Measurements from ENCODE around the gene SYT1. TPM values are rescaled to one million over a fixed set of nuclear protein-coding genes. Genes with fewer than 3 reads are reported as not detected.

SYT1 gene
- total RNA-seq, 2 donors from 2014 or later: 1.0 to 22.7 TPM

GRCh38 chr12:79058342-79058741 lies 193.8 kb downstream of the SYT1 start:
- intact Hi-C loops (cut with DNase I): no loop called here
- no peak for DNase-seq
- Histone ChIP-seq H3K36me3 (replicated peaks in 1 of 2; ENCODE audit: insufficient read depth in 1 of 2, low read depth in 2 of 2) (no peaks in the 10 kb centered on the region), H3K27me3 (no peaks in the 10 kb centered on the region), H3K27ac (no peak overlapping the region), H3K4me1 (no peaks in the 10 kb centered on the region), H3K4me3 (no peak overlapping the region), H3K9me3 (no peaks in the 10 kb centered on the region)
- 13 to 25% methylated on average over 1 of the region's 1 CpG for WGBS, 2 donors
- TF ChIP-seq, protein P1, sequence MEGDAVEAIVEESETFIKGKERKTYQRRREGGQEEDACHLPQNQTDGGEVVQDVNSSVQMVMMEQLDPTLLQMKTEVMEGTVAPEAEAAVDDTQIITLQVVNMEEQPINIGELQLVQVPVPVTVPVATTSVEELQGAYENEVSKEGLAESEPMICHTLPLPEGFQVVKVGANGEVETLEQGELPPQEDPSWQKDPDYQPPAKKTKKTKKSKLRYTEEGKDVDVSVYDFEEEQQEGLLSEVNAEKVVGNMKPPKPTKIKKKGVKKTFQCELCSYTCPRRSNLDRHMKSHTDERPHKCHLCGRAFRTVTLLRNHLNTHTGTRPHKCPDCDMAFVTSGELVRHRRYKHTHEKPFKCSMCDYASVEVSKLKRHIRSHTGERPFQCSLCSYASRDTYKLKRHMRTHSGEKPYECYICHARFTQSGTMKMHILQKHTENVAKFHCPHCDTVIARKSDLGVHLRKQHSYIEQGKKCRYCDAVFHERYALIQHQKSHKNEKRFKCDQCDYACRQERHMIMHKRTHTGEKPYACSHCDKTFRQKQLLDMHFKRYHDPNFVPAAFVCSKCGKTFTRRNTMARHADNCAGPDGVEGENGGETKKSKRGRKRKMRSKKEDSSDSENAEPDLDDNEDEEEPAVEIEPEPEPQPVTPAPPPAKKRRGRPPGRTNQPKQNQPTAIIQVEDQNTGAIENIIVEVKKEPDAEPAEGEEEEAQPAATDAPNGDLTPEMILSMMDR (IDR thresholded peaks at IDR 0.05): no peak
- no peak for TF ChIP-seq POLR2A (IDR thresholded peaks at IDR 0.05)
- ATAC-seq: no peak

DNA sequence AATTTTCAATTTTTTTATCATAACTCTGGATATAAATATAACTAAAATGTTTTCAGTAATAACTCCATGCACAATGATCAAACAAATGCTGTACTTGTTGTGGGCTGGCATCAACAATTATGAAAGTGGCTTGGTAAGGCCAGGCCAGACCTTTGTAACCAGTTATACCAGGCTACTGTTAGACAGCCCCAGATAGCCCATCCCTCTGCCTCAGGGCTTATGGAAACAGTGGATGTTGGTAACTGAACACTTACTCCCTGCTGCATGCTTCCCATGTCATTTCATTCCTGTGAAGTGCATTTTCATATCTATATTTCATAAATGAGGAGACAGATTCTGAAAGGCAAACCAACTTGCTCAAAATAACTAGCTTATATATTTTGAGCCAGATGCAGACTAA lies 195.0 kb downstream of the SYT1 start:
- Histone ChIP-seq H3K27me3 (no peaks in the 10 kb centered on the region), H3K4me3 (no peak overlapping the region), H3K36me3 (replicated peaks in 1 of 2; ENCODE audit: insufficient read depth in 1 of 2, low read depth in 2 of 2) (no peaks in the 10 kb centered on the region), H3K4me1 (no peaks in the 10 kb centered on the region), H3K27ac (no peak overlapping the region), H3K9me3 (no peaks in the 10 kb centered on the region)
- TF ChIP-seq, protein P1 (IDR thresholded peaks at IDR 0.05): no peak
- intact Hi-C loops (cut with DNase I): no loop called here
- DNase-seq: no peak
- ATAC-seq: no peak

- no peak for ATAC-seq
- Histone ChIP-seq H3K9me3 (no peaks in the 10 kb centered on the region), H3K27ac (no peak overlapping the region), H3K27me3 (no peaks in the 10 kb centered on the region), H3K4me3 (no peak overlapping the region), H3K4me1 (no peaks in the 10 kb centered on the region), H3K36me3 (replicated peaks in 1 of 2; ENCODE audit: insufficient read depth in 1 of 2, low read depth in 2 of 2) (no peaks in the 10 kb centered on the region)
- 14% methylated on average over 1 of the region's 1 CpG for WGBS, 2 donors
- no peak for TF ChIP-seq POLR2A (IDR thresholded peaks at IDR 0.05)
- TF ChIP-seq, protein P1 (IDR thresholded peaks at IDR 0.05): no peak
- intact Hi-C loops (cut with DNase I): no loop called here
- DNase-seq: no peak
Measured at GRCh38 chr12:79063258-79063657, 198.7 kb downstream of the SYT1 start.

DNA sequence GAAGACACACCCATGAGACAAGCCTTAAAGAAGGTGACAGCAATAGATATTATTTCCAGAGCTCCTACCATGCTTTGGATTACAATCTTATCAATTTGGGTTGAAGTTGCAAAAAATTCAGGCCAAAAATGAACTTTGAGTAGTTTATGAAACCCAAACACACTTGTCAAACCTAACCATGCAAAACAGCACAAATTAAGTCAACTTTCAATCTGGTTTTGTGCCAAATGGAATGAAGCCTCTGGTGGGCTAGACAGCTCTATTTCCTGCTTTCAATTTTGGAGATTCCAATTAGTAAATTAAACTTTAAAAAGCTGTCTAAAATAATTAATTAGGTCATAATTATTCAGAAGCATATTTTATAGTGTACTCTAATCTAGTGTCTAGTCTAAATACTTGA lies 203.4 kb downstream of the SYT1 start:
- Histone ChIP-seq H3K36me3 (replicated peaks in 1 of 2; ENCODE audit: insufficient read depth in 1 of 2, low read depth in 2 of 2) (no peaks in the 10 kb centered on the region), H3K4me1 (no peaks in the 10 kb centered on the region), H3K27ac (no peak overlapping the region), H3K27me3 (no peaks in the 10 kb centered on the region), H3K4me3 (no peak overlapping the region), H3K9me3 (no peaks in the 10 kb centered on the region)
- TF ChIP-seq POLR2A (IDR thresholded peaks at IDR 0.05): no peak
- TF ChIP-seq, protein P1 (IDR thresholded peaks at IDR 0.05): no peak
- DNase-seq (no peak), ATAC-seq (no peak)
- intact Hi-C loops (cut with DNase I): no loop called here

DNA sequence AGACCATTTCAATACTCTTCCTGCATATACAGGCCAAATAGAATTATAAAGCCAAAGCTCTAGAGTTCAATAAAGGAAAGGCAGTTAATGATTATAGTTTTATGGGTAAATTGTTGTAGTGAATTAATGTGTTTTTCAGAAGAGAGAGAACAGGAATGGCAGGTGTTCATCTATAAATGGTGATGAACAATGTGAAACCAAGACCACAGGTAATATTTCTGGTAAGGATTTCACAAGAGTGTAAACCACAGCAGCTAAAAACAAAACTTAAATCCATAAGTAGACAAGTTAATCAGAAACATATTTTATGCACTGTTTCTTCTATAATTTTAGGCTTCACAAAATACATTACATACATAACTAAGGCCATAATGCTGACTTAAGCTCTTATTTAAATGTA lies 204.4 kb downstream of the SYT1 start:
- Histone ChIP-seq H3K27ac (no peak overlapping the region), H3K4me3 (no peak overlapping the region), H3K36me3 (replicated peaks in 1 of 2; ENCODE audit: insufficient read depth in 1 of 2, low read depth in 2 of 2) (no peaks in the 10 kb centered on the region), H3K4me1 (no peaks in the 10 kb centered on the region), H3K9me3 (no peaks in the 10 kb centered on the region), H3K27me3 (no peaks in the 10 kb centered on the region)
- intact Hi-C loops (cut with DNase I): no loop called here
- TF ChIP-seq POLR2A (IDR thresholded peaks at IDR 0.05): no peak
- TF ChIP-seq, protein P1 (IDR thresholded peaks at IDR 0.05): no peak
- ATAC-seq (no peak), DNase-seq (no peak)
